ENCODE measurements around the gene ERICH3. TPM values are rescaled to one million over a fixed set of nuclear protein-coding genes. Genes with fewer than 3 reads are reported as not detected.

ERICH3 gene
- total and polyA plus RNA-seq, 10 of the 15 experiments (the other 5 are each of a cell fraction or from before 2014, with no cell fraction given), result 0.03 to 0.09 (median 0.08) TPM; not detected in 7

GRCh38 chr1:74592580-74593355, 80.8 kb downstream of the ERICH3 start (continued):
- no peak for TF ChIP-seq BRCA1 (IDR thresholded peaks at IDR 0.05; ENCODE audit: low read depth, low read length)
- TF ChIP-seq E2F8 (IDR thresholded peaks at IDR 0.05; ENCODE audit: low read depth, partially characterized antibody), result no peak

GRCh38 chr1:74591949-74592348, 81.6 kb downstream of the ERICH3 start:
- ChIA-PET SMC1A (ENCODE audit: uncharacterized antibody, unreplicated experiment) (interaction anchor here (1.3 to 1.6 kb wide), 3 partner anchors 11 to 141 kb away, joined by 3 read pairs; partner anchors contain the start of gene TYW3), CTCF (interaction anchor here (0.9 to 1.4 kb wide), 4 partner anchors 21 to 295 kb away, joined by 3 to 7 read pairs (median 4); partner anchors contain the start of genes CRYZ and TYW3), RAD21 (ENCODE audit: unreplicated experiment) (no interaction called here), POLR2A (no interaction called here)
- ATAC-seq (no peak), DNase-seq (ENCODE audit: low read depth, low spot score) (no peak), FAIRE-seq (no peak)
- H3K4me1 ChIP-seq (ENCODE audit: control insufficient read depth, insufficient read depth, low read length), result no peaks in the 10 kb centered on the region
- no peaks in the 10 kb centered on the region for H3K79me2 ChIP-seq (ENCODE audit: control insufficient read depth, insufficient read depth, low read length)
- no peak overlapping the region for H3K4me3 ChIP-seq
- H3K9ac ChIP-seq (ENCODE audit: control insufficient read depth, insufficient read depth, low read length), result no peak overlapping the region
- no peaks in the 10 kb centered on the region for H3K9me3 ChIP-seq (replicated peaks; ENCODE audit: control insufficient read depth, insufficient read depth, low read length)
- H4K20me1 ChIP-seq (ENCODE audit: control insufficient read depth, insufficient read depth), result no peaks in the 10 kb centered on the region
- H3K27ac ChIP-seq (ENCODE audit: control insufficient read depth, insufficient read depth), result no peak overlapping the region
- intact Hi-C loops (cut with micrococcal nuclease; ENCODE audit: unreplicated experiment), result no loop called here
- BruUV-seq (replicated peaks), result no TSS peak
- no peaks in the 10 kb centered on the region for H3K27me3 ChIP-seq (replicated peaks in 1 of 2; ENCODE audit: control insufficient read depth in 2 of 2, insufficient read depth in 2 of 2, low read length in 1 of 2)
- WGBS (ENCODE audit: insufficient coverage, insufficient replicate concordance, low lambda C conversion rate, missing lambda C conversion rate), result 66% methylated on average over 2 of the region's 2 CpGs
- in situ Hi-C loops (cut with MboI), result no loop called here
- no peak overlapping the region for H2AFZ ChIP-seq (ENCODE audit: control insufficient read depth, low read depth, low read length)
- no peaks in the 10 kb centered on the region for H3K36me3 ChIP-seq (ENCODE audit: control insufficient read depth in 2 of 2, insufficient read depth in 2 of 2, low read length in 1 of 2)
- no peak overlapping the region for H3K4me2 ChIP-seq (ENCODE audit: control insufficient read depth, insufficient read depth)
- TF ChIP-seq STAT3 (IDR thresholded peaks at IDR 0.05; ENCODE audit: low read depth, low read length) (no peak), KAT2A (conservative IDR thresholded peaks at IDR 0.05; ENCODE audit: control insufficient read depth, low read depth, low read length) (no peak), NFYA (IDR thresholded peaks at IDR 0.05; ENCODE audit: borderline replicate concordance, low read depth, low read length) (no peak), CUX1 (IDR thresholded peaks at IDR 0.05; ENCODE audit: insufficient replicate concordance, low read depth, low read length) (no peak), BCLAF1 (IDR thresholded peaks at IDR 0.05) (no peak), SUZ12 (IDR thresholded peaks at IDR 0.05; ENCODE audit: unreplicated experiment) (no peak), IKZF1 (conservative IDR thresholded peaks at IDR 0.05) (no peak)
